ENCODE data around the gene ACOXL.

DNA sequence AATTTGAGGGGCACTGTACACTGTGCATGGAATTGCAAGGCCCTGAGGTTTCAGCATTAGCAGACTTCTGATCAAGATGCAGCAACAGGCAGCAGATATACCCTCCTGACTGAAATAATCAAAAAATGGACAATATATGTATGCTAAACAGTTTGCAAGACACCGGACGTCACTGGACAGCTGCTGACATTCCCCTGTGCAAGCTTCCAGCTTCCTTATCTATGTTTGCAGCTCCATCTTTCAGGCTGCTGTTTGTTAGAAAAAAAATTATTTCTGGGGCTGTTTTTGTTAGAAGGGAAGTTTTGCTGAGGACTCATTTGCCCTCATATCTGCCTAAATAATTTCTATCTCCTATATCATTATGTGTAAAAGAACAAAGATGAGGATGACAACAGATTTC is 208.9 kb downstream of the ACOXL start:
- TF ChIP-seq POLR2A (IDR thresholded peaks at IDR 0.05; ENCODE audit: low read length) = no peak
- no peak for TF ChIP-seq GATA1 (IDR thresholded peaks at IDR 0.05; ENCODE audit: low read depth, low read length)

All from erythroblast (primary cell).